ENCODE measurements around the gene ZNF480.

The ZNF480 gene

GRCh38 chr19:52369559-52370340, 72.8 kb downstream of the ZNF480 start, which contains the start of gene ZNF880:
TSS of gene ZNF880 (plus strand) at chr19:52369923. CDS start at chr19:52369966, 43 bp downstream.
- TF ChIP-seq CTCF (IDR thresholded peaks at IDR 0.05; ENCODE audit: borderline replicate concordance, control extremely low read depth, extremely low read depth, insufficient read depth, missing control alignments), result no peak
- DNase-seq (ENCODE audit: low spot score), result peak; percentile 88
- in situ Hi-C loops (cut with MboI; ENCODE audit: low sequenced_read_pairs, unreplicated experiment), result no loop called here

- in situ Hi-C loops (cut with MboI; ENCODE audit: low sequenced_read_pairs, unreplicated experiment), result no loop called here
- TF ChIP-seq CTCF (IDR thresholded peaks at IDR 0.05; ENCODE audit: borderline replicate concordance, control extremely low read depth, extremely low read depth, insufficient read depth, missing control alignments), result no peak
- no peak for DNase-seq (ENCODE audit: low spot score)
Measured at GRCh38 chr19:52370341-52370710, 73.4 kb downstream of the ZNF480 start.
